Measurements from ENCODE around the gene EPC2. TPM values are rescaled to one million over a fixed set of nuclear protein-coding genes. Genes with fewer than 3 reads are reported as not detected.

The EPC2 gene
- total RNA-seq (2021; ENCODE audit: unreplicated experiment) (30.2 TPM), Bru-seq, nascent RNA (percentile 93 among the genes with signal in this experiment), BruChase-seq, experiment 1, labeled RNA remaining after a 2-hour chase (percentile 78 among the genes with signal in this experiment), BruChase-seq, experiment 2, labeled RNA remaining after a 6-hour chase (percentile 67 among the genes with signal in this experiment)
- polyA plus RNA-seq (2012; ENCODE audit: insufficient read length), result 12.3 TPM
- long read RNA-seq, partial matches to known transcripts, result 5 of 15 reads
- long read RNA-seq, other reads (novel, unspliced or antisense), result 8 of 15 reads

GRCh38 chr2:148643998-148644882, at the start of gene EPC2:
Gene EPC2 (plus strand): TSS chr2:148644751. CDS start chr2:148645018, 267 bp downstream.
- Histone ChIP-seq H3K27ac (ENCODE audit: low read length) (peak within 1 kb of the TSS; percentile 80), H3K9me3 (ENCODE audit: control insufficient read depth, insufficient read depth, low read depth, low read length) (no peaks in the 10 kb centered on the region), H3K36me3 (ENCODE audit: control insufficient read depth, insufficient read depth, low read length) (no peaks in the 10 kb centered on the region; the same call in 1 of the 2 replicates), H3K4me3 (ENCODE audit: low read depth in 2 of 2, low read length in 2 of 2) (peak within 1 kb of the TSS; percentile 87 to 95), H3K4me1 (ENCODE audit: control insufficient read depth, insufficient read depth, low read length) (peaks cover 13% of the 10 kb centered on the region), H3K27me3 (ENCODE audit: control insufficient read depth, insufficient read depth, low read length) (peaks cover 13% of the 10 kb centered on the region)
- BruUV-seq (replicated peaks), result no TSS peak
- intact Hi-C loops (cut with micrococcal nuclease; ENCODE audit: unreplicated experiment), result loop anchor here (10.0 kb wide), 1 partner anchor 761 kb away; no protein-coding TSS in a partner anchor
- TF ChIP-seq CTCF (IDR thresholded peaks at IDR 0.05), result no peak
- peak; percentile 45; the same call in 1 of the 2 replicates for TF ChIP-seq SIN3A (IDR thresholded peaks at IDR 0.05; ENCODE audit: borderline replicate concordance, insufficient read depth, low read depth, low read length)
- TF ChIP-seq REST (IDR thresholded peaks at IDR 0.05; ENCODE audit: insufficient read depth in 1 of 2, low read depth in 2 of 2, low read length in 1 of 2), result peak; percentile 70 to 77
- TF ChIP-seq TCF7L2 (IDR thresholded peaks at IDR 0.05; ENCODE audit: low read depth, low read length), result no peak
- peak; percentile 58; the same call in 1 of the 2 replicates for TF ChIP-seq POLR2AphosphoS5 (IDR thresholded peaks at IDR 0.05; ENCODE audit: low read depth, low read length)
- ATAC-seq (peak; percentile 90), DNase-seq (ENCODE audit: low read depth, low spot score) (no peak)
- POLR2A ChIA-PET, result no interaction called here
- CTCF ChIA-PET, result no interaction called here
- in situ Hi-C loops (cut with HindIII; ENCODE audit: low pct_unique_long_range_greater_than_20kb, low sequenced_read_pairs), result no loop called here

DNA sequence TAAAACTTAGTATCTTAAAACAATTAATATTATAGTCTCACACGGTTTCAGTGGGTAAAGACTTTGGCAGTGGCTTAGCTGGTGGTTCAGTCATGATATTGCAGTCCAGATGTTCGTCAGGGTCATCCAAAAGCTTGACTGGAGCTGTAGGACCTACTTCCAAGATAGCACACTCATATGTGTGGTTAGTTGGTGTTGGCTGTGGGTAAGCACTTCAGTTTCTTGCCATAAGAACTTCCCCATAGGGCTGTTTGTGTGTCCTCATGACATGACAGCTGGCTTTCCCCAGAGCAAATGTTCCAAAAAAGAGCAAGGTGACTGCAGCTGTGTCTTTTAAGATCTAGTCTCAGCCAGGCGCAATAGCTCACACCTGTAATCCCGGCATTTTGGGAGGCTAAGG, 48.5 kb upstream of the EPC2 start:
- POLR2A ChIA-PET, result no interaction called here
- in situ Hi-C loops (cut with HindIII; ENCODE audit: low pct_unique_long_range_greater_than_20kb, low sequenced_read_pairs), result no loop called here
- DNase-seq (ENCODE audit: low read depth, low spot score) (no peak), ATAC-seq (no peak)
- intact Hi-C loops (cut with micrococcal nuclease; ENCODE audit: unreplicated experiment), result no loop called here
- BruUV-seq (replicated peaks), result no TSS peak
- Histone ChIP-seq H3K27me3 (ENCODE audit: control insufficient read depth, insufficient read depth, low read length) (peaks cover 4% of the 10 kb centered on the region), H3K36me3 (ENCODE audit: control insufficient read depth, insufficient read depth, low read length) (no peaks in the 10 kb centered on the region), H3K9me3 (ENCODE audit: control insufficient read depth, insufficient read depth, low read depth, low read length) (no peaks in the 10 kb centered on the region), H3K4me3 (ENCODE audit: low read depth in 2 of 2, low read length in 2 of 2) (no peak overlapping the region), H3K27ac (ENCODE audit: low read length) (no peak overlapping the region), H3K4me1 (ENCODE audit: control insufficient read depth, insufficient read depth, low read length) (no peaks in the 10 kb centered on the region)
- TF ChIP-seq REST (IDR thresholded peaks at IDR 0.05; ENCODE audit: insufficient read depth in 1 of 2, low read depth in 2 of 2, low read length in 1 of 2) (no peak), TCF7L2 (IDR thresholded peaks at IDR 0.05; ENCODE audit: low read depth, low read length) (no peak), CTCF (IDR thresholded peaks at IDR 0.05) (no peak), POLR2AphosphoS5 (IDR thresholded peaks at IDR 0.05; ENCODE audit: low read depth, low read length) (no peak), SIN3A (IDR thresholded peaks at IDR 0.05; ENCODE audit: borderline replicate concordance, insufficient read depth, low read depth, low read length) (no peak)
- CTCF ChIA-PET, result interaction anchor here (0.5 kb wide), 1 partner anchor 44 kb away, joined by 14 read pairs; no protein-coding TSS in a partner anchor
